ENCODE results near the gene PDGFA. TPM values are rescaled to one million over a fixed set of nuclear protein-coding genes. Genes with fewer than 3 reads are reported as not detected.

PDGFA gene
- total RNA-seq, 1 donor from 2014 or later = 30.0 TPM

DNA sequence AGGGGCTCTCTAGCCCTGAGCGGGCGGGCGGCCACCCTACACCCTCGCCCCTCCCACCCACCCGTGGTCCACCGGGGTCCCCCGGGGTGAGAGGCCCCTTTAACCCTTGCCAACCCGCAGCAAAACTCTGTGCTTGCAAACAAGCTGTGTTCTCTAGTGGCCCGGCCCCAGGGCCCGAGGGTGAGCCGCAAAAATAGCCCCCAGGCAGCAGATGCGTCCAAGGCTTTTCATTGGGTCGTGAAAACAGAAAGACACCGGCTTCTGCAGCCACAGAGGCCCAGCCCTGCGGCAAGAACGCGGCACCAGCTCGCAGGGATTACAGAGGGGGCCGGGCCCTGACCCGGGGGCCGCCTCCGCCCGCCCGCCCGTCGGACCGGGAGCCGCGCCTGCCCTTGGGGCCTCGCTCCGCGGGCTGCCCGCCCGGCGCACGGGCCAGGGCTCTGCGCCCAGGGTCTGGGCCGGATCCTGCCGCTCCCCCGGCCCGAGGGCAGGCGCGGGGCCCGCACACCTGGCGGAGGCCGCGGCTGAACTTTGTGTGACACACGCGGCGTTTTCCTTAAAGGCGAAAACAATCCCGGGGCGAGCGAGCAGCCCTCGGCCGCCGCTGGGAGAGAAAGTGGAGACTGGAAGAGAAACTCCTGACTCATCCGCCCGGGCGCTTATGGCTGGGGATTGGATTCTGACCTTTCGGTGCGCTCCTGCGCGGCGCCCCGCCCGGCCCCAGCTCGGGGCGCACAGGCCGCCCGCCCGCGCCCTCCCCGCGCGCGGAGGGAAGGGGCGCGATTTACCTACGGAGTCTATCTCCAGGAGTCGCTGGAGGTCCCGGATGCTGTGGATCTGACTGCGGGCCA lies 2.8 kb downstream of the PDGFA start:
- DNase-seq = no peak

DNA sequence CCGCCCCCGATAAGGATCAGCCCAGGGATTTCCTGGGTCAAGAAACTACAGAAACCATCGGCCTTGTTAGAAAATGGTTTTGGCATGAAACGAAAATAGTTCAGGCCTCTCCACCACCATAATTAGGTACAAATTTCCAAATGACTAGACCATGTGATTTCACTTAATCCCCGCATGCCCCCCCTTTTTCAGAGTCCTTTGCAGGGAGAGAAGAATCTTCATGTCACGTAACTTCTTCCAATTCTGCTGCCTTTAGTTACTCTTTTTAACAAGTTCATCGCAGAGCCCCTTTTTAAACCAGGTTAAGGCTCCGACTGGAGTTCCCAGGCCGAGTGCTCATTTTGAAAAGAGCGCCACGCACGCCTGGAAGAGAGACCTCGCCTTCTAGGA lies 3.4 kb downstream of the PDGFA start:
- peak; percentile 58 for DNase-seq

DNA sequence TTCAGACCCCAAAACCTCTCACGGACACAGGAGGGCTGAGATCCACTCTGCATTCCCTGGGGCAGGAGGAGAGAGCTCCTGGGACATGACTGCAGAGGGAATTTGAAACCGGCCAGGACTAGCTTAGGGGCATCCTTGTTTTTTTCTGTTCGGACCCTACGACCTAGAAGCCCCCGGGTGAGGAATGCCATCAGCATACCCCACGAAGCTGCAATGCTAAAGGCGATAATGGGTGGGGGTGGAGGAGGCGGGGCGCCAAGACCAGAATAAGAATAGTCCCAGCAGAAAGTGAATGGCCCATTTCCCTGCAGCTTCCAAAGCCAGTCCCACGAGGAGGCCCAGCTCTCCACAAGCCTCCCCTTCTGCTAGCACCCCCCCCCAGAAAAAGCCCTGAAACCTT lies 4.0 kb downstream of the PDGFA start:
- DNase-seq = no peak

DNA sequence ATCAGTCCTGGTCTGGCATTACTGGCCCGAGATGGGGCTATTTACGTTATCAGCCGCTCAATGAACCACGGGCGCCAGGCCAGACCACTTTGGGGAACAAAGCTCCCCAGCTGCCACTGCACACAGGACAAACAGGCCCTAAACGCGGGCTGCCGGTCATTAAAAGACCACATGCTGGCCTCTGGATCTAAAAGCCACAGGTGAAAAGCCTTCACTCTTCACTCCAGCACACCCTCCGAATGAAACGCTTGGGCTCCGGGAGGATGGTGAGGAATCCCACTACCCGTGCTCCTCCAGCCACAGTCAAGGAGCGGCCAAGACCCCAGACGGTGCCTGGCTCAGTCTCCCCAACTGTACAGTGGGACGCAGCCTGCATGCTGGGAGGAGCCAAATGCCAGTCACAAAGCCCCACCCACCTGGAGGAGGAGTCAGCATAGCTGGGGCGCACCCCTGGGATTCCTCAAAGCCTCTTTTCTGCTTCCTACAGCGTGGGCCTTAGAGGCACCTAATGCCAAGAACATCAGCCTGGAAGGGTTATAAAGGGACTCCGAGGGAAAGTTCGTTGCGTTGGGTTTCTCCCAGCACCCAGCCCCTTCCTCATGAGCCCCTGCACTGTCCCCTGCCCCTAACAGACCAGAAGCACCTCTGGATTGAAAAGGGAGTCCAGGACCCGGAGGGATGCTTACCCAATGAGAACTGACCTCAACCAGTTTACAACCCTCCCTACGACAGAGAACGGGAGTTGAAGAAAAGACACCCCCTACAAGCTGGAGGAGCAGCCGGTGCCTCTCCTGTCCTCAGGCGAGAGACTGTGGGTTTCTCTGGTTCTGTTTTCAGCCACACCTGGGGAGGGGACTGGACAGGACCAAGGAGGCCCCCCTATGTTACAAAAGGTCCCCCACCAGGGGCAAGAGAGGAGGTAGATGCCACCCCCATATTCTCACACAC lies 4.7 kb downstream of the PDGFA start:
- no peak for DNase-seq

DNA sequence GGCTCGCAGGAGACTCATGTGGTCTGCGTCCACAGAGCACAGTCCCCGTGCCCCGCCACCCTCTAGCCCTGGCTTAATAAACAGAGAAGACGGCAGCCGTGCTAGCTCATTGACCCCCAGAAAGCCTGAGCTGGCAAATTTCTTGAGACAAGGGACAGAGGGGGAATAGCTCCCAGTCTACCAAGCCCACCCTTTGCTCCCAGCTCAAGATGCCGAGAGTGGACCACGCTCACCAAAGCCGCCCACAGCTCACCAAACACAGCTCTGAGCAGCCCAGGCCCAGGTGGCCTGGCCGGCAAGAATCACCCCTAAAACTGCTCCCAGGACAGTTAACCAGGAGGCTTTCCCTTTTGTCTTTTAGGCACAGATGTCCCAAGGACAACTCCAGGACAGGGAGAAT lies 5.4 kb downstream of the PDGFA start:
- no peak for DNase-seq

DNA sequence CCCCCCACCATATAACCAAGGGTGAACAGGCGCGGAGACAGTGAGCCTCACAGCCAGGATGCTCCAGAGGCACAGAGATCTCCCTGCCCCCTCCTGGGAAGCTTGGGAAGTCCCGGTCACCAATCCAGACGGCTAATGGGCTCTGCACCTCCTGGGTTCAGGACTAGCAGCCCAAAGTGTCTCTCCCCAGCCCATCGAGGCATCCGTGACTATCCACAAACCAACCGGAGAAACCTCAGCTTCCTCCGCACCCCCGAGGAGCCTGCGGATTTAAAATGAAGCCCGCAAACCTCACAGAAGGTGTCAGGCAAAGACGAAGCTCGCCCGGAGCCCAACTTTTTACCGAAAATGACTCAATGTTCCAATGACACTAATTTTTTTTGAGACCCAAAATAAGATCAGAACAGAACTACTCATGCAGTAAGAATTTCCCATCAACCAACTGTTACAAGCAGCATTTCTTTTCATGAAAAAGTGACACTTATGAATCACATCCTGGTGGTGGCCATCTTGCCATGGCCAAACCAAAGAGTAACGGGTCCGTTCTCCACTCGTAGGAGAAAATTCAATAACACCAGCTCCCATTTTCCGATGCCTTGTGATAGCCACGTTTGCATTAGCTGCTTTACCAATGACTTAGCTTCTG lies 6.0 kb downstream of the PDGFA start:
- no peak for DNase-seq

DNA sequence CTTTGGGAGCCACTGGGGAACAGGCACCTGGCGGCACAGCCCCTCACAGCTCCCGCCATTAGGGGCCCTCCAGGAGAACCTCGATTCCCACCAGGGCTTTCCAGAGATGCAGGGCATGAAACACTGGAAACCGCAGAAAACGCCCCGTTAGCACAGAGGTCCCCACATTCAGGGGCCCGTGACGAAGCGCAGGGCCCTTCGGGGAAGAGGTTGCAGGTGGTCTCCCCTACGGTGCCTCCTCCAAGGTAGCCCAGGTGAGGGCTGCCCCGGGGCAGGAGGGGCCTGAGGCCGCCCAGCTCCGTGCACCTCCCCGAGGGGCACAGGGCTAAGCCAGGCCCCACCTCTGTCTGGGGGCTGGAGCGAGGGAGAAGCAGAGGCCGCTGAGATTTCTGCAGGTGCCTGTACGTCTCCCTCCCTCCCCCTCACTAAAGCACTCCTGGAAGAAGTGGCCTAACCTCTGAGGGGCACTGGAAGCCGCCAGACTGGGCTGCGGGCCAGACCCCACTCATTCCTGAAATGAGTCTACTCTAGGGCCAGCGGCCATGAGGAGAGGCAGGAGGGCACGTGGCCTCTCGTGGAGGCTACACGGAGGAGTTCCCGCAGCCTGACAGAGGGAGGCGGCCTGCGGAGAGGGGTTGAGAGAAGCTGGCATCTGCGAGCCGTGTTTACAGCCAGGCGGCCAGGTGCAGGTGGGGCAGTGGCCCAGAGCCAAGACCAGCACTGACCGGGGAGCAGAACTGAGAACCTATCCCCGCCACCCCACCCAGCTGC lies 6.9 kb downstream of the PDGFA start:
- DNase-seq = no peak

DNA sequence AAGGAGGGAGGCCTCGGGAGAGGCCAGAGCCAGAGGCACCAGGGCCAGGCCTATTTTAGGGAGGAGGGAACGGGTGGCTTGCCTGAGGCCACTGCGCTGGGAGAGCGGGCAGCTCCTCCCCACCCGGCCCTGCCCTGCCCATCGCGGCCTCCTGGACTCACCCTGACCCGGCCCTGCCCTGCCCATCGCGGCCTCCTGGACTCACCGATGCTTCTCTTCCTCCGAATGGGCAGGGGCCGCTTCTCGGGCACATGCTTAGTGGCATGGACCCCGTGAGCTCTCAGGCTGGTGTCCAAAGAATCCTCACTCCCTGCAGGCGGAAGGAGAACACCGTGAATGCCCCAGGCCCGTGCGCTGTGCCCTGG lies 7.5 kb downstream of the PDGFA start:
- DNase-seq = no peak

DNA sequence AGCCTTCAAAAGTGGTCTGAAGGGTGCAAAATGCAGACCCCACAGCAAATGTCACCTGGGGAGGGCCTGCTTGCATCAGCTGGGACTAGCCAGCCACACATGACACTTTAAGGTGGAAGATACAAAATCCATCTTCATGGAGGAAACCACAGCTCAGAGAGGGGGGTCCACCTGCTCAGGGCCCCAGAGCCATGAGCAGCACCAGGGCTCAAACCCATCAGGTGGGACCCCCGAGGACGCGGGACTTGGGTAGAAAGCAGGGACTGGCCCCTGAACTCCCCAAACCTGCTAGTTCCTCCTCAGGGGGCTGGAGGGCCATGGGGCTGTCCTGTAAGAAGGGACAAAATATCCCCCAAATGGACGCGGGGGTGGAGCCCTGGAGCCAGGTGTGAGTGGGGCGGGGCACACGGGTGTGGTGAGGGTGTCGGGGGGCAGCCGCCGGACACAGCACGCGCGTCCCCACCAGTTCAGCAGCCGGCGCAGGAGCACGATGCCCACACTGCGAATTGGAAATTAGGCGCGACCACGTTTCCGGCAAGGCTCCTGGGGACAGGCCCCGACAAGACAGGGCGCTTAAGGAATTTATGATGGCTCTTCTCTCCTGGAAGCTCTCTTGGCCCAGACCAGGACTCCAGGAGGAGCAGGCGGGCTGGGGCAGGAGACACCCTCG lies 8.0 kb downstream of the PDGFA start:
- no peak for DNase-seq

DNA sequence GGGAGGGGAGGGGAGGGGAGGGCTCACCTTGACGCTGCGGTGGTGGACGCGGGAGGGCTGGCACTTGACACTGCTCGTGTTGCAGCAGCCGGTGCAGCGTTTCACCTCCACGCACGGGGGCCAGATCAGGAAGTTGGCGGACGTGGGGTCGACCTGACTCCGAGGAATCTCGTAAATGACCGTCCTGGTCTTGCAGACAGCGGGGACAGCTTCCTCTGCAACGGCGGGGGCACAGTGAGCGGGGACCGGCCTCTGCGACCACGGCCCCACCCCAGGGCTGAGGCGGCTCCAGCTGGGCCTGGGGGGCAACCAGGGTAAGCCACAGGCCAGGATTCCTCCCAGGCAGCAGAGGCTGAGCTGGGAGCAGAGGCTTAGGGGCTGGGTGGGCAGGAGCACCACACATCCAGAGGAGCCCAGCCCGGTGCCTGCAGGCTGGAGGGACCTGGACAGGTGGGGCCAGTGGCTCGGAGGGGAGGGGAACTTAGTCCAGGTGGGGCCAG lies 8.8 kb downstream of the PDGFA start:
- DNase-seq = no peak

DNA sequence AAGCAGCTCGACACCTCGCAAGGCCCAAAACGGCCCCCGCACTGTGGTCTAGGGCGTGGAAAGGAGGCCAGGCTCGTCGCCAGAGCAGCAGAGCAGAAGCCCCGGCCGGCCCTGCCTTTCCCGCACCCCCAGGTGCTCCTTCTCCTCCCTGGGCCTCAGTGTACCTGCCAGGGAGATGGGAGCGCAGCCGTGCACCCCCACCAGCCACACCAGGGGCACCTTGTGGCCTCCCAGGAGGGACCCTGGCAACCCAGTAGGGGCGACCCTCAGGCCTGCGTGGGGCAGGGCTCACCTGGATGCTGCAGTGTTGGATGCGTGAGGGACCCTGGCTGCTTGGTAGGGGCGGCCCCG lies 9.5 kb downstream of the PDGFA start:
- DNase-seq = no peak

DNA sequence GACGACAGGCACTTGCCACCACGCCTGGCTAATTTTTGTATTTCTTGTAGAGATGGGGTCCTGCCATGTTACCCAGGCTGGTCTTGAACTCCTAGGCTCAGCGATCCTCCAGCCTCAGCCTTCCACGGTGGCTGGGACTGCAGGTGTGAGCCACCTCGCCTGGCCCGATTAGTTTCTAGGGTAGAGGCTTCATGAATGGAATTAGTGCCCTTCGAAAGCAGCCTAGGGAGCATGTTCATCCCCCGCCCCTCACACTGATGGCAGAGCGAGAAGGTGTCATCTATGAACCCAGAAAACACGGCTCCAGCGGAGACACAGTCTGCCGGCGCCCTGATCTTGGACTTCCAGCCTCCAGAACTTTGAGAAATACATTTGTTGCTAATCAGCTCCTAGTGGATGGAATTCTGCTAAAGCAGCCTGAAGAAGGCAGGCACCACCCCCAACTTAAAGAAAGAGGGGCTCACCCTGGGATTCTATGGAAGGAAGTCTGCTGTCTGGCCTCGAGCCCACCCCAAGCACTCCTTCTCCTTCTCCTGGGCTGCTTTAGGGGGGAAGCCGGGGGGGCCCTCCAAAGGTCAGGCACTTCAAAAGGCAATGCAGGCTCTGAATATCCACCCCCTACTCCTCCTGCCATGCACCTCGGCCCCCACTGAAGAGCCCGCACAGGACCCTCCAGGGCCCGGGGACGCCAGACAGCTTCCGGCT lies 10.1 kb downstream of the PDGFA start:
- no peak for DNase-seq

DNA sequence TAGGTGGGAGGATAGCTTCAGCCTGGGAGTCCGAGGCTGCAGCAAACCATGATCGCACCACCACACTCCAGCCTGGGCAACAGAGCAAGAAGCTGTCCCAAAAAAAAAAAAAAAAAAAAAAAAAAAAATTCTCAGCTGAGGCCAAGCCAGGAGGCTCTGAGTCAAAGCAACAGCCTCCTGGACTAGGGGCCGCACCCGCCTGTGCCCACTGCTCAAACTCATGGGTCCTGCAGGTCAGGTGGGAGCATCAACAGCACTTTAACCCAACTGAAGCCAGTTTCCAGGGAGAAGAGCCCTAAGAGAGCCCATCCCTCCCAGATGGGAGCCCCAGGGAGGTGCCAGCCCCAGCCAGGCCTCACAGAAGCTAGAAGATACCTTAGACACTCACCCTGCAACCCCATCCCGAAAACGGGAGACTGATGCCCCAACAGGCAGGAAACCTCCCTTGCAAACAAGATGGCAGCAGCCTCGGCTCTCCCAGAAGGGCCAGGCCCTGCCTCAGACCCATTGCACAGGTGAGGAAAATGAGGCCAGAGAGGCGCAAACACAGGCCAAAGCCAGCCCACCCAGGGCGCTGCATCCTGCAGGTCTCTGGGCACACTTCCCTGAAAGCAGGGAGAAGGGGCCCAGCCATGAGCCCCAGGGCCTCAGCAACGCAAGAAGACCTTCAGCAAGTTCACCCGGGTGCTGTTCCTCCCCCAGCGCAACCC lies 11.0 kb downstream of the PDGFA start:
- DNase-seq = no peak

DNA sequence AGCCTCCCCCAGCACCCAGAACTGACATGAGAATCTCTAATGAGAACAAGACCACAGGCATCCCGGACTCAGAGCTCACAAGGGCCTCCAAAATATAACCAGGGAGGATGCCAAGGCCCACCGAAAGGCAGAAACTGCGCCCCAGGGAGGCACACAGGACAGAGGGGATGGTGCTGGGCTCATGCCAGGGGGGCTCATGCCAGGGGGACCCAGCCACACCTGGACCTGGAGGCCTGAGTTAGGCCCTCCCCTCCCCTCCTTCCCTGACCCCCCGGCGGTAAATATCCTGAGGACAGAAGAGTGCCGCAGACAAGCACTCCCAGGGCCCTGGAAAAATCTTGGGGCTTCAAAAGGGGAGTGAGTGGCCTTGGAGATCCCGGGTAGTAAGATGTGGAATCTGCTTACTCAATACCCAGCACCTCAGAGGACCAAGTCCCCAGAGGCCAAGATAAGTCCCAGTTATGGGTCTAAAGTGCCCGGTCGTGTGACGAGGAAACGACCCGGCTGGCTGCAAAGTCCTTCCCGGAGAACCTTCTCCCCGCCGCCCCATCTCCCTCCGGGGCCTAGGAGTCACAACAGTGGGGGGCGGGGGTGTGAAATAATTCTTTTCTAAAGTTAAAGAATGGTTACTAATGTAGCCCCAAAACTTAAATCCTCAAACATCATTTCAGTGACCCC lies 11.9 kb downstream of the PDGFA start:
- no peak for DNase-seq

DNA sequence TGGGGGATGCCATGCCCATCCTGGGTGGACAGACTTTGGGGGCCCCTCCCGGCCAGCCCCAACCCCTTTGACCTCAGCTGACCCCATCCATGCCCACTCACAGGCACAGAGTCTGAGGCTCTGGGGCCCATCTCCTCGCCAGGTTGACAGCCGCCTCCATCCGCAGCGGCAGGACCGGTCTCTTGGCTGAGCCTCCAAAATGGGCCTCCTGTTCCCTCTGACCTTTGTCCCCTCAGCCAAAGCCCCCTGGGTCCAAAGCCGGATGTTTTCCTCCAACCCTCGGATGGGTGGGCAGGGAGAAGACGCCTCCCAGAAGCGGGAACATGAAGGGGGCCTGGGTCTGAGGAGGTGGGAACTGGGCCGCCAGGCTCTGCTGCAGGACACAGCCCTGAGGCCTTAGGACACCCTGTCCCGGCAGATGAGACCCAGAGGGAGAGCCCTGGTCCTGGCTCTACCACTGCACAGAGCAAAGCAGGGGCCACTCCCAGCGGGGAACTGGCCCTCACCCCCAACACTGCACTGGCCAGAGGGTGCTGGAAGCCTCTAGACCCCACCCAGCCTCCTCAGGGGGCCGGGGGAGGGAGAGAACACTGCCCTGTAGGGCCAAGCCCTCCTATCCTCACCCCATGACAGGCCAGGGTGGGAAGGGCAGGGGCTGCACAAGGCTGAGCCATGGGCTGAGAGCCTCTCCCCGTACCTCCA lies 12.6 kb downstream of the PDGFA start:
- DNase-seq = no peak

DNA sequence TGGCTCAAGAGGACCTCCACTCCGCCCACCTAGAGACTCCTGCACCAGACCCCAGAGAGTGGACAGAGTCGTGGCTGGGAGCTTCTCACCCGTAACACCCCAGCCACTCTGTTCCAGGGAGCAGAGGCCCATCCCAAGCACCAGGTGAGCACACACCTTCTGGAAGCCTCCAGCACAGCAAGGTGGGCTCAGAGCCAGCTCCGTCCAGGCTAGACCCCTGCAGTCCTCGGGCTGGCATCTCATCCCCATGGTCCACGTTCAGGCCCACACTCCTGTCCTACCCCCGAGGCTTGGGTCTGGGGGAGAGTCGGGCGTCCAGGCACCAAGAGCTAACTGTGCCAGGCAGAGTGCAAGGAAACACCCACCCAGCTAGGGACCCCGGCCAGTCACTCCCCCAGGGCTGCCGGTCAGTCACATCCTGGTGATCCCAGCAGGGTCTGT lies 13.2 kb downstream of the PDGFA start:
- DNase-seq = no peak

DNA sequence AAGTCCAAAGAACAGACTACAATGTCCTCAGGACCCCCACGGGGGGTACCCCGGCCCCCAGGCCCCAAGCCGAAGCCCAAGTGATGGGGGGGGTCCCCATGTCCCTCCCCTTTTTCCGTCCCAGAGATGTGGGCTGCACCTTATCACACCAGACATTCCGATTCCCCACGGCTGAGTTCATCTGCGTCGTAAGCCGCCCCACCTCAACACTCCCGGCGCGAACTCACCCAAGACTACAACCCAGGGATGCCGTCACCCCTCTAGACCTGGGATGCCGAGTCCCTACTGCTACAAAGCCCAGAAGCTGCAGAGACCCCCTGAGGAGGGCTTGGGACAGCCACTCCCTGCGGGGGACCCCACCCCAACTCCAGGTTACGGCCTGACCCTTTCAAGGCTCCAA lies 14.5 kb downstream of the PDGFA start:
- no peak for DNase-seq

DNA sequence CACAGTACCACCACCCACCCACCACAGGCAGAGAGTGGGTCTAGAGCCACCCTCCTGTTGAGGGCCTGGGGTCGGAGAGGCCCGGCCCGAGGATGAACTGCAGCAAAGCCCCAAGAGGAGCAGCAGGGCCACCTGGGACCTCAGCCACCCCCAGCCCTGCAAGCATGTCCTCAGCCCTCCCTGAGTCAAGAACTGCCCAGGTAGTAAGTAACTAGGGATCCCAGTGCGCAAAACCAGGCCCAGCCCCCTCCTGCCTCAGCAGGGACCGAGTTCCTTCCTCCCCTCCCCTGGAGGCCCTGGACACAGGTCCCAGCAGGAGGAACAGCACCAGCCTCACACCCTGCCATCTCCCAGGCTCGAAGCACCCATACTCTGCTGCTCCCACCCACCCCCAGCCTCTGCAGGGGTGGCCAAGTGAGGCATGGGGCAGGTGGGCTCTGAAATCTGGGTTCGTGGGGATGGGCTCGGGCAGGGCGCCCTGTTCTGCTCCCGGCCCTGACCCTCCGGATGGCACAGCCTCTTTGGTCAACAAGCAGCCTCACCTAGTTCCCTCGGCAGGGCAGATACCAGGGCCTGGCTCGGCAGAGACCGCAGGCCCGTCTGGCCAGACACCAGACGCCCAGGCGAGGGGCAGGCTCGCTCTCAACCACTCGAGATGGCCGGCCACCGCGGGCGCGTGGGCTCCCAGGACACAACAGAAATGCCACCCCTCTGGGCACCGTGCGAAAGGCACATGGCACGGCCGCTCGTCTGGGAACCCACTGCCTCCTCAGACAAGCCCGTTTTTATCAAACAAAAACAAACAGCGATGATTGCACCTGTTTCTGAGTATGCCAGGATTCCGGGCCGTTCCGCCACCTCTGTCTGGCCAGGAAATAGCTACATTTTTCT lies 15.2 kb downstream of the PDGFA start:
- no peak for DNase-seq

Data from skin of body (tissue), 2 donors.